IPS-15b (cell line): ENCODE data around the gene KIF24.
"Not testable (repeated sequence)": the region's sequence is repeated elsewhere in the genome, so short reads cannot be mapped to it uniquely, and the experiment has no call there.

Experiments used
- H3K27me3 ChIP-seq: one replicate; pipeline ENCODE4 v1.6.1; 2013; ENCODE audit warnings: low read length; ENCODE audit not compliant: control insufficient read depth, insufficient read depth
- H3K36me3 ChIP-seq: one replicate; pipeline ENCODE4 v1.6.1; 2013; ENCODE audit warnings: low read length; ENCODE audit not compliant: control insufficient read depth, insufficient read depth
- H3K4me1 ChIP-seq: one replicate; pipeline ENCODE4 v1.6.1; 2013; ENCODE audit warnings: mild to moderate bottlenecking, low read length; ENCODE audit not compliant: control insufficient read depth, insufficient read depth
- H3K4me3 ChIP-seq: one replicate; pipeline ENCODE4 v1.5.1; 2013; ENCODE audit warnings: low read depth, low read length
- H3K9ac ChIP-seq: one replicate; pipeline ENCODE4 v1.6.1; 2013; ENCODE audit warnings: low read depth, mild to moderate bottlenecking, low read length
- H3K9me3 ChIP-seq: one replicate; pipeline ENCODE4 v1.6.1; 2013; ENCODE audit warnings: mild to moderate bottlenecking, low read length; ENCODE audit not compliant: control insufficient read depth, insufficient read depth

KIF24 gene

GRCh38 chr9:34349324-34349723 lies 20.3 kb upstream of the KIF24 start:
- Histone ChIP-seq H3K4me1 (no peaks in the 10 kb centered on the region), H3K36me3 (no peaks in the 10 kb centered on the region), H3K9ac (no peak overlapping the region), H3K27me3 (no peaks in the 10 kb centered on the region), H3K4me3 (no peak overlapping the region), H3K9me3 (no peaks in the 10 kb centered on the region)

GRCh38 chr9:34347800-34348158 lies 18.7 kb upstream of the KIF24 start:
- Histone ChIP-seq H3K4me1 (no peaks in the 10 kb centered on the region), H3K9ac (no peak overlapping the region), H3K9me3 (no peaks in the 10 kb centered on the region), H3K4me3 (no peak overlapping the region), H3K27me3 (no peaks in the 10 kb centered on the region), H3K36me3 (no peaks in the 10 kb centered on the region)

- no peaks in the 10 kb centered on the region for H3K36me3 ChIP-seq
- H3K9me3 ChIP-seq, result no peaks in the 10 kb centered on the region
- H3K27me3 ChIP-seq, result no peaks in the 10 kb centered on the region
Measured at GRCh38 chr9:34346873-34347799, 18.1 kb upstream of the KIF24 start.

GRCh38 chr9:34343605-34344004 lies 14.5 kb upstream of the KIF24 start:
- H3K9ac ChIP-seq, result no peak overlapping the region
- no peak overlapping the region for H3K4me3 ChIP-seq
- no peaks in the 10 kb centered on the region for H3K9me3 ChIP-seq
- no peaks in the 10 kb centered on the region for H3K4me1 ChIP-seq
- peaks cover 16% of the 10 kb centered on the region for H3K36me3 ChIP-seq
- no peaks in the 10 kb centered on the region for H3K27me3 ChIP-seq

More at GRCh38 chr9:34346873-34347799, 18.1 kb upstream of the KIF24 start:
- Histone ChIP-seq H3K4me3 (no peak overlapping the region), H3K4me1 (no peaks in the 10 kb centered on the region), H3K9ac (no peak overlapping the region)

- H3K4me3 ChIP-seq, result no peak overlapping the region
Measured at GRCh38 chr9:34343090-34343489, 14.0 kb upstream of the KIF24 start.

GRCh38 chr9:34341659-34342295 lies 12.7 kb upstream of the KIF24 start:
- Histone ChIP-seq H3K9me3 (no peaks in the 10 kb centered on the region), H3K36me3 (peaks cover 16% of the 10 kb centered on the region)

More at GRCh38 chr9:34343090-34343489, 14.0 kb upstream of the KIF24 start:
- Histone ChIP-seq H3K4me1 (no peaks in the 10 kb centered on the region), H3K9ac (no peak overlapping the region), H3K27me3 (no peaks in the 10 kb centered on the region), H3K36me3 (peaks cover 16% of the 10 kb centered on the region), H3K9me3 (no peaks in the 10 kb centered on the region)

GRCh38 chr9:34338665-34339385 lies 9.8 kb upstream of the KIF24 start:
- Histone ChIP-seq H3K27me3 (no peaks in the 10 kb centered on the region), H3K36me3 (peaks cover 16% of the 10 kb centered on the region), H3K9ac (no peak overlapping the region)

More at GRCh38 chr9:34341659-34342295, 12.7 kb upstream of the KIF24 start:
- H3K9ac ChIP-seq, result no peak overlapping the region
- H3K4me1 ChIP-seq, result no peaks in the 10 kb centered on the region
- no peak overlapping the region for H3K4me3 ChIP-seq
- no peaks in the 10 kb centered on the region for H3K27me3 ChIP-seq

GRCh38 chr9:34338079-34338478 lies 9.0 kb upstream of the KIF24 start:
- Histone ChIP-seq H3K36me3 (peaks cover 16% of the 10 kb centered on the region), H3K4me1 (peaks cover 15% of the 10 kb centered on the region)
- not testable (repeated sequence) for H3K4me3 ChIP-seq, H3K9ac ChIP-seq, H3K27me3 ChIP-seq, H3K9me3 ChIP-seq

More at GRCh38 chr9:34338665-34339385, 9.8 kb upstream of the KIF24 start:
- H3K4me3 ChIP-seq, result no peak overlapping the region
- H3K9me3 ChIP-seq, result no peaks in the 10 kb centered on the region
- peaks cover 11% of the 10 kb centered on the region for H3K4me1 ChIP-seq

GRCh38 chr9:34337403-34337802 lies 8.3 kb upstream of the KIF24 start:
- H3K9me3 ChIP-seq, result no peaks in the 10 kb centered on the region
- peaks cover 16% of the 10 kb centered on the region for H3K36me3 ChIP-seq
- H3K4me1 ChIP-seq, result peaks cover 15% of the 10 kb centered on the region
- no peak overlapping the region for H3K4me3 ChIP-seq
- H3K9ac ChIP-seq, result no peak overlapping the region
- no peaks in the 10 kb centered on the region for H3K27me3 ChIP-seq

- H3K4me1 ChIP-seq, result peaks cover 15% of the 10 kb centered on the region
- H3K4me3 ChIP-seq, result no peak overlapping the region
- peaks cover 11% of the 10 kb centered on the region for H3K36me3 ChIP-seq
- no peaks in the 10 kb centered on the region for H3K9me3 ChIP-seq
- no peaks in the 10 kb centered on the region for H3K27me3 ChIP-seq
- H3K9ac ChIP-seq, result no peak overlapping the region
Measured at GRCh38 chr9:34335376-34335775, 6.3 kb upstream of the KIF24 start.

GRCh38 chr9:34334916-34335315 lies 5.8 kb upstream of the KIF24 start:
- Histone ChIP-seq H3K9me3 (no peaks in the 10 kb centered on the region), H3K9ac (peak overlapping the region; percentile 24), H3K4me1 (peaks cover 15% of the 10 kb centered on the region), H3K36me3 (peaks cover 8% of the 10 kb centered on the region), H3K27me3 (no peaks in the 10 kb centered on the region), H3K4me3 (no peak overlapping the region)
